Smooth muscle cell (in vitro differentiated cells): ENCODE measurements around the gene GRIN3A. TPM values are rescaled to one million over a fixed set of nuclear protein-coding genes. Genes with fewer than 3 reads are reported as not detected.

Experiments used
- DNase-seq: peaks from one replicate; lab custom pipeline; 2025; ENCODE audit not compliant: unreplicated experiment; lab: John Stamatoyannopoulos, UW
- H2AFZ ChIP-seq: fragments of 200-600 bp; sonication (generic); 2 replicates; pipeline ENCODE4 v1.6.0; 2016; ENCODE audit warnings: antibody characterized with exemption, low read depth, mild to moderate bottlenecking
- H3F3A ChIP-seq: fragments of 200-600 bp; sonication (generic); 2 replicates; pipeline ENCODE4 v1.6.0; 2017; ENCODE audit warnings: antibody characterized with exemption, low read depth
- H3K27ac ChIP-seq: fragments of 200-600 bp; sonication (generic); 2 replicates; pipeline ENCODE4 v1.5.1; 2016; ENCODE audit warnings: low read depth, mild to moderate bottlenecking
- H3K27me3 ChIP-seq: fragments of 200-600 bp; sonication (generic); 2 replicates; pipeline ENCODE4 v1.6.1; 2016; ENCODE audit warnings: low read depth, mild to moderate bottlenecking
- H3K36me3 ChIP-seq: fragments of 200-600 bp; sonication (generic); 2 replicates; pipeline ENCODE4 v1.5.1; 2016; ENCODE audit warnings: low read depth
- H3K4me1 ChIP-seq: fragments of 200-600 bp; sonication (generic); 2 replicates; pipeline ENCODE4 v1.5.1; 2016; ENCODE audit warnings: low read depth
- H3K4me2 ChIP-seq: fragments of 200-600 bp; sonication (generic); 2 replicates; pipeline ENCODE4 v1.6.0; 2016; ENCODE audit warnings: mild to moderate bottlenecking
- H3K4me3 ChIP-seq: fragments of 200-600 bp; sonication (generic); 2 replicates; pipeline ENCODE4 v1.5.1; 2016; ENCODE audit warnings: mild to moderate bottlenecking
- H3K79me2 ChIP-seq: fragments of 200-600 bp; sonication (generic); 2 replicates; pipeline ENCODE4 v1.6.0; 2016; ENCODE audit warnings: low read depth, mild to moderate bottlenecking
- H3K9ac ChIP-seq: fragments of 200-600 bp; sonication (generic); 2 replicates; pipeline ENCODE4 v1.6.0; 2016; ENCODE audit warnings: low read depth
- H3K9me3 ChIP-seq: fragments of 200-600 bp; sonication (generic); replicated peaks from 2 replicates; pipeline ENCODE4 v1.5.1; 2016; ENCODE audit warnings: low read depth
- H4K20me1 ChIP-seq: fragments of 200-600 bp; sonication (generic); 2 replicates; pipeline ENCODE4 v1.6.0; 2016; ENCODE audit warnings: low read depth
- WGBS: methylation state at CpG from one replicate; pipeline ENCODE4 v1.1.7; 2016; ENCODE audit warnings: low lambda C conversion rate; 5-methylcytosine and 5-hydroxymethylcytosine counted together
- polyA plus RNA-seq: library from polyadenylated mRNA; unstranded; fragments of >200 nt; fragmentation: Nextera tagmentation; extraction: Ambion mirVana; gene quantifications from 2 replicates; pipeline ENCODE4 v1.2.1, GENCODE V29; 2016
- total RNA-seq: library from RNA; depleted of rRNA; stranded (reverse); fragments of >200 nt; gene quantifications from 2 replicates; pipeline ENCODE4 v1.2.3, GENCODE V29; 2014
- TF ChIP-seq, protein P1 (sequence below): fragments of 200-600 bp; sonication (generic); IDR thresholded peaks from 2 replicates; pipeline ENCODE4 v1.5.1; 2017; ENCODE audit warnings: borderline replicate concordance, mild to moderate bottlenecking, antibody characterized with exemption; ENCODE audit not compliant: insufficient read depth, poor library complexity, severe bottlenecking

The GRIN3A gene
- total and polyA plus RNA-seq, 2 experiments from 2014 or later: 0.07 TPM; not detected in 1

- Histone ChIP-seq H3K27me3 (no peaks in the 10 kb centered on the region), H2AFZ (no peak overlapping the region), H3K4me3 (no peak overlapping the region), H3K9me3 (no peaks in the 10 kb centered on the region), H4K20me1 (no peaks in the 10 kb centered on the region), H3K27ac (no peak overlapping the region), H3K36me3 (no peaks in the 10 kb centered on the region), H3K4me2 (no peak overlapping the region), H3K4me1 (no peaks in the 10 kb centered on the region), H3K79me2 (no peaks in the 10 kb centered on the region), H3F3A (no peaks in the 10 kb centered on the region), H3K9ac (no peak overlapping the region)
- TF ChIP-seq, protein P1, sequence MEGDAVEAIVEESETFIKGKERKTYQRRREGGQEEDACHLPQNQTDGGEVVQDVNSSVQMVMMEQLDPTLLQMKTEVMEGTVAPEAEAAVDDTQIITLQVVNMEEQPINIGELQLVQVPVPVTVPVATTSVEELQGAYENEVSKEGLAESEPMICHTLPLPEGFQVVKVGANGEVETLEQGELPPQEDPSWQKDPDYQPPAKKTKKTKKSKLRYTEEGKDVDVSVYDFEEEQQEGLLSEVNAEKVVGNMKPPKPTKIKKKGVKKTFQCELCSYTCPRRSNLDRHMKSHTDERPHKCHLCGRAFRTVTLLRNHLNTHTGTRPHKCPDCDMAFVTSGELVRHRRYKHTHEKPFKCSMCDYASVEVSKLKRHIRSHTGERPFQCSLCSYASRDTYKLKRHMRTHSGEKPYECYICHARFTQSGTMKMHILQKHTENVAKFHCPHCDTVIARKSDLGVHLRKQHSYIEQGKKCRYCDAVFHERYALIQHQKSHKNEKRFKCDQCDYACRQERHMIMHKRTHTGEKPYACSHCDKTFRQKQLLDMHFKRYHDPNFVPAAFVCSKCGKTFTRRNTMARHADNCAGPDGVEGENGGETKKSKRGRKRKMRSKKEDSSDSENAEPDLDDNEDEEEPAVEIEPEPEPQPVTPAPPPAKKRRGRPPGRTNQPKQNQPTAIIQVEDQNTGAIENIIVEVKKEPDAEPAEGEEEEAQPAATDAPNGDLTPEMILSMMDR: no peak
- DNase-seq: no peak
- WGBS: 90% methylated on average over 1 of the region's 1 CpG
Observed at GRCh38 chr9:101620452-101620851, 118.0 kb downstream of the GRIN3A start.

GRCh38 chr9:101618698-101619097, 119.7 kb downstream of the GRIN3A start:
- Histone ChIP-seq H3K4me3 (no peak overlapping the region), H3K27me3 (no peaks in the 10 kb centered on the region), H4K20me1 (no peaks in the 10 kb centered on the region), H3K27ac (no peak overlapping the region), H3K79me2 (no peaks in the 10 kb centered on the region), H2AFZ (no peak overlapping the region), H3F3A (no peaks in the 10 kb centered on the region), H3K36me3 (no peaks in the 10 kb centered on the region), H3K9me3 (no peaks in the 10 kb centered on the region), H3K9ac (no peak overlapping the region), H3K4me1 (no peaks in the 10 kb centered on the region), H3K4me2 (no peak overlapping the region)
- DNase-seq: no peak
- TF ChIP-seq, protein P1: no peak

GRCh38 chr9:101605547-101605946, 132.9 kb downstream of the GRIN3A start:
- no peaks in the 10 kb centered on the region for H3K9me3 ChIP-seq
- H3K36me3 ChIP-seq: no peaks in the 10 kb centered on the region
- H2AFZ ChIP-seq: no peak overlapping the region
- TF ChIP-seq, protein P1: no peak
- H4K20me1 ChIP-seq: no peaks in the 10 kb centered on the region
- peaks cover 24% of the 10 kb centered on the region for H3K27me3 ChIP-seq
- no peak overlapping the region for H3K27ac ChIP-seq
- DNase-seq: no peak
- no peak overlapping the region for H3K4me2 ChIP-seq
- no peaks in the 10 kb centered on the region for H3K79me2 ChIP-seq
- no peaks in the 10 kb centered on the region for H3K4me1 ChIP-seq
- H3K9ac ChIP-seq: no peak overlapping the region
- H3F3A ChIP-seq: no peaks in the 10 kb centered on the region
- WGBS: 88% methylated on average over 3 of the region's 3 CpGs
- no peak overlapping the region for H3K4me3 ChIP-seq

GRCh38 chr9:101604296-101604695, 134.2 kb downstream of the GRIN3A start:
- no peaks in the 10 kb centered on the region for H3K36me3 ChIP-seq
- no peaks in the 10 kb centered on the region for H4K20me1 ChIP-seq
- no peak overlapping the region for H2AFZ ChIP-seq
- H3K9ac ChIP-seq: no peak overlapping the region
- H3F3A ChIP-seq: no peaks in the 10 kb centered on the region
- 72% methylated on average over 2 of the region's 2 CpGs for WGBS
- H3K27me3 ChIP-seq: peaks cover 37% of the 10 kb centered on the region
- H3K4me2 ChIP-seq: no peak overlapping the region
- H3K27ac ChIP-seq: no peak overlapping the region
- TF ChIP-seq, protein P1: no peak
- DNase-seq: no peak
- H3K4me3 ChIP-seq: no peak overlapping the region
- no peaks in the 10 kb centered on the region for H3K79me2 ChIP-seq
- H3K9me3 ChIP-seq: no peaks in the 10 kb centered on the region
- no peaks in the 10 kb centered on the region for H3K4me1 ChIP-seq
